ENCODE results near the gene GINS2.

Gene GINS2

GRCh38 chr16:85686912-85687591 lies 1.7 kb downstream of the GINS2 start:
- no peak for DNase-seq (ENCODE audit: low read depth)

GRCh38 chr16:85685251-85685650 lies 3.5 kb downstream of the GINS2 start:
- H3K4me3 ChIP-seq (ENCODE audit: low read depth, low read length), result no peak overlapping the region
- no peak for DNase-seq (ENCODE audit: low read depth)
- no peak for TF ChIP-seq CTCF (conservative IDR thresholded peaks at IDR 0.05; ENCODE audit: low read depth, low read length)

More at GRCh38 chr16:85686912-85687591, 1.7 kb downstream of the GINS2 start:
- no peak for TF ChIP-seq CTCF (conservative IDR thresholded peaks at IDR 0.05; ENCODE audit: low read depth, low read length)
- H3K4me3 ChIP-seq (ENCODE audit: low read depth, low read length), result no peak overlapping the region

GRCh38 chr16:85683363-85683762 lies 5.4 kb downstream of the GINS2 start:
- no peak overlapping the region for H3K4me3 ChIP-seq (ENCODE audit: low read depth, low read length)
- DNase-seq (ENCODE audit: low read depth), result no peak
- TF ChIP-seq CTCF (conservative IDR thresholded peaks at IDR 0.05; ENCODE audit: low read depth, low read length), result no peak

- DNase-seq (ENCODE audit: low read depth), result no peak
- H3K4me3 ChIP-seq (ENCODE audit: low read depth, low read length), result no peak overlapping the region
- TF ChIP-seq CTCF (conservative IDR thresholded peaks at IDR 0.05; ENCODE audit: low read depth, low read length), result no peak
These were observed 6.2 kb downstream of the GINS2 start for GRCh38 chr16:85682516-85682915.

- no peak for DNase-seq (ENCODE audit: low read depth)
- TF ChIP-seq CTCF (conservative IDR thresholded peaks at IDR 0.05; ENCODE audit: low read depth, low read length), result no peak
- no peak overlapping the region for H3K4me3 ChIP-seq (ENCODE audit: low read depth, low read length)
These were observed 7.5 kb downstream of the GINS2 start for GRCh38 chr16:85681255-85681654.

GRCh38 chr16:85680352-85680944 lies 8.3 kb downstream of the GINS2 start:
- H3K4me3 ChIP-seq (ENCODE audit: low read depth, low read length), result no peak overlapping the region
- DNase-seq (ENCODE audit: low read depth), result no peak
- TF ChIP-seq CTCF (conservative IDR thresholded peaks at IDR 0.05; ENCODE audit: low read depth, low read length), result no peak

GRCh38 chr16:85679870-85680269 lies 8.9 kb downstream of the GINS2 start:
- no peak for TF ChIP-seq CTCF (conservative IDR thresholded peaks at IDR 0.05; ENCODE audit: low read depth, low read length)
- H3K4me3 ChIP-seq (ENCODE audit: low read depth, low read length), result no peak overlapping the region
- DNase-seq (ENCODE audit: low read depth), result no peak
